A549 treated with GW870086 at 1 μM for 4 hours (cell line): ENCODE data around the gene BTBD17. TPM values are rescaled to one million over a fixed set of nuclear protein-coding genes. Genes with fewer than 3 reads are reported as not detected.

Experiments
- total RNA-seq: library from RNA; stranded (reverse); fragments of 200-300 nt; extraction: Qiagen RNA extraction; gene quantifications from 5 replicates; pipeline ENCODE4 v1.2.3, GENCODE V29; 2022; ENCODE audit warnings: low read depth

The BTBD17 gene
- not detected in 5 replicates for total RNA-seq

GRCh38 chr17:74361230-74362068 is at the start of gene BTBD17:
Gene BTBD17, minus strand, starts transcription at chr17:74361868. Its CDS starts 49 bp downstream, at chr17:74361819.

GRCh38 chr17:74367206-74367605 is 5.5 kb upstream of the BTBD17 start, which contains the start of gene GPR142:
Gene GPR142, plus strand, starts transcription at chr17:74367506. Its CDS starts 2,035 bp downstream, at chr17:74369541.

GRCh38 chr17:74325743-74326379 is 35.8 kb downstream of the BTBD17 start, which contains the start of gene KIF19:
Gene KIF19, plus strand, starts transcription at chr17:74326226. Its CDS starts 124 bp downstream, at chr17:74326350.

Other genes with a start within 250 kb of the BTBD17 start
- gene RPL38, start 158.2 kb downstream of the BTBD17 start, total RNA-seq: 2,661 to 3,508 TPM (median 2,971 TPM) in 5 replicates
- 1.9 to 2.3 TPM (median 2.1 TPM) in 5 replicates for gene TTYH2, start 148.3 kb downstream of the BTBD17 start, total RNA-seq
- gene DNAI2, start 87.6 kb downstream of the BTBD17 start, total RNA-seq: not detected in 5 replicates
- 0.03 to 0.08 TPM in 2 of 5 replicates, not detected in the others for gene KIF19, start 35.6 kb downstream of the BTBD17 start, total RNA-seq
- gene GPR142, start 5.6 kb upstream of the BTBD17 start, total RNA-seq: not detected in 5 replicates
- 51.5 to 76.5 TPM (median 69.0 TPM) in 5 replicates for gene GPRC5C, start 70.2 kb upstream of the BTBD17 start, total RNA-seq
- not detected in 5 replicates for gene CD300A, start 104.8 kb upstream of the BTBD17 start, total RNA-seq
- gene CD300LB, start 169.6 kb upstream of the BTBD17 start, total RNA-seq: 0.05 to 0.17 TPM (median 0.10 TPM) in 4 of 5 replicates, not detected in the other
- gene CD300C, start 184.2 kb upstream of the BTBD17 start, total RNA-seq: 0.18 to 0.35 TPM (median 0.22 TPM) in 5 replicates
- 0.29 to 1.9 TPM (median 0.50 TPM) in 5 replicates for gene CD300H, start 205.6 kb upstream of the BTBD17 start, total RNA-seq
- not detected in 5 replicates for gene CD300LD, start 230.4 kb upstream of the BTBD17 start, total RNA-seq